Endodermal cell (in vitro differentiated cells): ENCODE results near the gene PACSIN1. TPM values are rescaled to one million over a fixed set of nuclear protein-coding genes. Genes with fewer than 3 reads are reported as not detected.

Experiments used
- DNase-seq: peaks from one replicate; pipeline ENCODE4 v3.0.0-alpha.2; 2017
- H3K27ac ChIP-seq: 2 replicates; pipeline ENCODE4 v1.5.1; 2013; ENCODE audit warnings: mild to moderate bottlenecking, low read depth, low read length, moderate library complexity
- H3K27me3 ChIP-seq: 2 replicates; pipeline ENCODE4 v1.6.1; 2013; ENCODE audit warnings: mild to moderate bottlenecking, low read length, moderate library complexity; ENCODE audit not compliant: insufficient read depth, control insufficient read depth, poor library complexity, severe bottlenecking
- H3K36me3 ChIP-seq: 2 replicates; pipeline ENCODE4 v1.7.0; 2013; ENCODE audit warnings: mild to moderate bottlenecking, low read length, moderate library complexity; ENCODE audit not compliant: control insufficient read depth, insufficient read depth
- H3K4me1 ChIP-seq: one replicate; pipeline ENCODE4 v1.7.0; 2013; ENCODE audit warnings: low read length; ENCODE audit not compliant: control insufficient read depth, insufficient read depth
- H3K4me3 ChIP-seq: 2 replicates; pipeline ENCODE4 v1.5.1; 2013; ENCODE audit warnings: mild to moderate bottlenecking, low read length, moderate library complexity
- H3K9ac ChIP-seq: 2 replicates; pipeline ENCODE4 v1.6.1; 2013; ENCODE audit warnings: mild to moderate bottlenecking, low read length, moderate library complexity; ENCODE audit not compliant: poor library complexity, severe bottlenecking; ENCODE audit errors: extremely low read depth
- H3K9me3 ChIP-seq: 2 replicates; pipeline ENCODE4 v1.6.1; 2013; ENCODE audit warnings: mild to moderate bottlenecking, low read length, moderate library complexity; ENCODE audit not compliant: control insufficient read depth
- H3K27ac Mint-ChIP-seq: 2 replicates; pipeline ENCODE4 v1.8.0; 2020; ENCODE audit warnings: mixed read lengths
- H3K27me3 Mint-ChIP-seq: 2 replicates; pipeline ENCODE4 v1.8.0; 2021; ENCODE audit warnings: mild to moderate bottlenecking, mixed read lengths; ENCODE audit not compliant: insufficient read depth
- H3K36me3 Mint-ChIP-seq: 2 replicates; pipeline ENCODE4 v1.8.0; 2020; ENCODE audit warnings: low read depth, mixed read lengths
- H3K4me1 Mint-ChIP-seq: 2 replicates; pipeline ENCODE4 v1.8.0; 2020; ENCODE audit warnings: mixed read lengths
- H3K4me3 Mint-ChIP-seq: 2 replicates; pipeline ENCODE4 v1.8.0; 2020; ENCODE audit warnings: mild to moderate bottlenecking, moderate library complexity, mixed read lengths
- H3K9me3 Mint-ChIP-seq: 2 replicates; pipeline ENCODE4 v1.8.0; 2020; ENCODE audit warnings: mild to moderate bottlenecking, mixed read lengths
- CTCF ChIP-seq: fragments of 200-600 bp; sonication (generic); conservative IDR thresholded peaks from 2 replicates; pipeline ENCODE4 v1.5.0; 2021; ENCODE audit warnings: antibody characterized with exemption, mild to moderate bottlenecking
- WGBS, 2 experiments: methylation state at CpG; one replicate each; pipeline versions ENCODE4 v1.1.5 to v1.1.7; 2013; ENCODE audit warnings: missing lambda C conversion rate in 2 of 2, mixed read lengths in 1 of 2; ENCODE audit not compliant: insufficient coverage in 1 of 2, insufficient read length in 1 of 2; 5-methylcytosine and 5-hydroxymethylcytosine counted together
- total RNA-seq, 2 donors: library from RNA; stranded (reverse); fragmentation: NEBNext Ultra II Directional in 1 of 2; extraction: Animal tissue kit (Norgen Biotek cat#: 25700) in 1 of 2; gene quantifications; 2 replicates in 1 of 2; 3 replicates in 1 of 2; pipeline ENCODE4 v1.2.1, GENCODE V29; 2021

PACSIN1 gene
- total RNA-seq, 2 donors from 2014 or later = 7.2 to 7.3 TPM

DNA sequence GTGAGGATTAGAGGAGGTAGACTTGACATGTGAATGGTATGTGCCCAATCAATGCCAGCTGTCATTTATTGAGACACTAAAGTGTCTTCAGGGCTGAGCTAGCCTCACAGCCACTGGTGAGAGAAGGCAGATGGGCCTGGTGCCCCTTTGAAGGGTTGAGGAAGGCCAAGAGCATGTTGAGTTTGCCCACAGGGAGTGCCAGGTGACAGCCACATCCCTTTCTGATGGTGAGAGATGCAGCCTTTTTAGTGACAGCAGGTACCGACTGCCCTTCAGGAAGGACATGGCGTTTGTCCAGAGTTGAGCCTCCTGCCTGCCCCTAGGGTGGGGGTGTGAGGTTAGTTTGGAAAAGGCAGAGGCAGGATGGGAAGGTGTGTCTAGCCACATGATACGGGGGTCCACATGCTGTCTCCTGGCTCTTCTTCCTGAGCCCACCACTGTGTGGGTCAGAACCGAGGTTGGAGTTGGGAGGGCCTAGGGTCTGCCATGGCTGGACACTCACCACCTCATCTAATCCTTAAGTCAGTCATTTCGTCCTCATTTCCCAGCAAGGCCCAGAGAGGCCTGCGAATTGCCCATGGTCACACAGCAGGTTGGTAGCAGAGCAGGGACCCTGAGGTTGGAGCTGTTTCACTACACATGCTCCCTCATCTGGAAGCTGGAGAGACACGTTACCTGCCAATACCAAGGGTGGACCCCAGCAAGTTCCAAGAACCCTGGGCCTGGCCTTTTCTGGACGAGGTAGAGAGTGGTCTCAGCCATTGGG lies 57.7 kb downstream of the PACSIN1 start:
- DNase-seq = peak; percentile 39
- Mint-ChIP-seq H3K27ac (no peak overlapping the region), H3K4me3 (no peak overlapping the region), H3K27me3 (peaks cover 9% of the 10 kb centered on the region), H3K9me3 (no peaks in the 10 kb centered on the region), H3K4me1 (peaks cover 1% of the 10 kb centered on the region), H3K36me3 (no peaks in the 10 kb centered on the region)
- H3K27ac ChIP-seq = no peak overlapping the region
- no peak for TF ChIP-seq CTCF
- H3K27me3 ChIP-seq = no peaks in the 10 kb centered on the region
- 88 to 92% methylated on average over 6 to 8 of the region's 8 CpGs for WGBS, 2 experiments
- H3K36me3 ChIP-seq = no peaks in the 10 kb centered on the region
- H3K4me3 ChIP-seq = no peak overlapping the region
- H3K9ac ChIP-seq = no peak overlapping the region
- H3K4me1 ChIP-seq = peaks cover 3% of the 10 kb centered on the region
- H3K9me3 ChIP-seq = no peaks in the 10 kb centered on the region

GRCh38 chr6:34524499-34524898 lies 58.6 kb downstream of the PACSIN1 start:
- Mint-ChIP-seq H3K4me3 (no peak overlapping the region), H3K27me3 (peaks cover 8% of the 10 kb centered on the region), H3K9me3 (no peaks in the 10 kb centered on the region), H3K36me3 (no peaks in the 10 kb centered on the region), H3K4me1 (peaks cover 1% of the 10 kb centered on the region), H3K27ac (no peak overlapping the region)
- 91 to 100% methylated on average over 3 to 5 of the region's 5 CpGs for WGBS, 2 experiments
- Histone ChIP-seq H3K9ac (no peak overlapping the region), H3K4me3 (no peak overlapping the region), H3K9me3 (no peaks in the 10 kb centered on the region), H3K27ac (no peak overlapping the region), H3K36me3 (no peaks in the 10 kb centered on the region), H3K27me3 (no peaks in the 10 kb centered on the region), H3K4me1 (peaks cover 3% of the 10 kb centered on the region)
- no peak for TF ChIP-seq CTCF
- peak; percentile 20 for DNase-seq

DNA sequence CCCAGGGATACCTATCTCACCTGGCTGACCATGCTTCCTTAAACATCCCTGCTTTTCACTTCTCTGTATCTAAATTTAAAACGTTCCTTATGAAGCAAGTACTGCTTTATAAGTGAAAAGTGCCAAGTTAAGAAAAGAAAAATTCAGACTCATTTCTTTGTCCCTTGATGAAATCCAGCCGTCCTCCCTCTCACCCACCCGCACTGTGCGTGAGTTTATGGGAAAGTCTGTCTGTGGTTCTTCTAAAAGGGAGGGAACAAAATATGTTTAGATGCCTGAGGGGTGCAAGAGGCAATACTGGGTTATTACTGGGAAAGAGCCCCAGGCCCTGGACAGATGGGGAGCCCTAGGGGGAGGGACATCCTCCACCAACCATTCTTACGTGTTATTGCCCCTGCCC lies 59.1 kb downstream of the PACSIN1 start:
- Histone ChIP-seq H3K27ac (no peak overlapping the region), H3K36me3 (no peaks in the 10 kb centered on the region), H3K9ac (no peak overlapping the region), H3K4me3 (no peak overlapping the region), H3K4me1 (peaks cover 3% of the 10 kb centered on the region), H3K27me3 (no peaks in the 10 kb centered on the region), H3K9me3 (no peaks in the 10 kb centered on the region)
- Mint-ChIP-seq H3K27ac (no peak overlapping the region), H3K4me3 (no peak overlapping the region), H3K27me3 (peaks cover 8% of the 10 kb centered on the region), H3K36me3 (no peaks in the 10 kb centered on the region), H3K9me3 (no peaks in the 10 kb centered on the region), H3K4me1 (peaks cover 1% of the 10 kb centered on the region)
- no peak for TF ChIP-seq CTCF
- WGBS, 2 experiments = 83 to 90% methylated on average over 2 to 5 of the region's 5 CpGs
- no peak for DNase-seq
